T-helper 1 cell treated with Interleukin-12 subunit alpha and Interleukin-12 subunit beta and Interleukin-4 antibody, amounts not matched to agents 30 μg/mL and 1 μg/mL, for 36 hours (primary cell): ENCODE data around the gene SOX18.
A peak's percentile ranks its signal among the peaks of the same experiment; 100 is the strongest.

ENCODE experiments used
- H3K27ac Mint-ChIP-seq: one replicate; pipeline ENCODE4 v1.8.0; 2021; ENCODE audit warnings: mild to moderate bottlenecking, mixed read lengths
- H3K27me3 Mint-ChIP-seq: one replicate; pipeline ENCODE4 v1.8.0; 2021; ENCODE audit warnings: low read depth, mixed read lengths
- H3K36me3 Mint-ChIP-seq: one replicate; pipeline ENCODE4 v1.8.0; 2021; ENCODE audit warnings: low read depth, mixed read lengths
- H3K4me1 Mint-ChIP-seq: one replicate; pipeline ENCODE4 v1.8.0; 2021; ENCODE audit warnings: low read depth, mixed read lengths
- H3K4me3 Mint-ChIP-seq: one replicate; pipeline ENCODE4 v1.8.0; 2021; ENCODE audit warnings: mild to moderate bottlenecking, moderate library complexity, mixed read lengths
- H3K9me3 Mint-ChIP-seq: one replicate; pipeline ENCODE4 v1.8.0; 2021; ENCODE audit warnings: mixed read lengths

SOX18 gene

DNA sequence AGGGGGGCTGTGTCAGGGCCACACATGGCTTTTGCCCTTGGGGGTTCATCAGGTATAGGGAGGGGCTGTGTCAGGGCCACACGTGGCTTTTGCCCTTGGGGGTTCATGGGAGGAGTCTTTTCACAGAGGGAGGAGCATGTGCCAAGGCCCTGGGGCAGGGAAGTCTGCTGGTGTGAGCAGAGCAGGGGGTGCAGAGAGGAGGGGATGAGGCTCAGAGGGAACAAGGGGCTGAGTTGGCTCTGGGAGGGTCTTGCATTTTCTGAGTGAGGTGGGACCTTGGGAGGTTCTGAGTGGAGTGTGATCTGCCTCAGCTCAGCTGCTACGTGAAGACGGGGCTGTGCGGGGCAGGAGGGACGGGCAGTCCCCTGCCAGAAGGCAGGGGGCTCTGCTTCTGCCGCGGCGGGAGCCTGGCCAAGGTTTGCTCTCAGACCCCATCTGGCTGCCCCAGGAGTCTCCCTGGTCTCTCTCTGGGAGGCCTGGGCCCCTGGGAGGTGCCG, 6.0 kb upstream of the SOX18 start:
- no peaks in the 10 kb centered on the region for H3K36me3 Mint-ChIP-seq
- H3K27ac Mint-ChIP-seq: no peak overlapping the region
- peaks cover 12% of the 10 kb centered on the region for H3K27me3 Mint-ChIP-seq
- no peaks in the 10 kb centered on the region for H3K9me3 Mint-ChIP-seq
- H3K4me1 Mint-ChIP-seq: peaks cover 20% of the 10 kb centered on the region
- H3K4me3 Mint-ChIP-seq: no peak overlapping the region

DNA sequence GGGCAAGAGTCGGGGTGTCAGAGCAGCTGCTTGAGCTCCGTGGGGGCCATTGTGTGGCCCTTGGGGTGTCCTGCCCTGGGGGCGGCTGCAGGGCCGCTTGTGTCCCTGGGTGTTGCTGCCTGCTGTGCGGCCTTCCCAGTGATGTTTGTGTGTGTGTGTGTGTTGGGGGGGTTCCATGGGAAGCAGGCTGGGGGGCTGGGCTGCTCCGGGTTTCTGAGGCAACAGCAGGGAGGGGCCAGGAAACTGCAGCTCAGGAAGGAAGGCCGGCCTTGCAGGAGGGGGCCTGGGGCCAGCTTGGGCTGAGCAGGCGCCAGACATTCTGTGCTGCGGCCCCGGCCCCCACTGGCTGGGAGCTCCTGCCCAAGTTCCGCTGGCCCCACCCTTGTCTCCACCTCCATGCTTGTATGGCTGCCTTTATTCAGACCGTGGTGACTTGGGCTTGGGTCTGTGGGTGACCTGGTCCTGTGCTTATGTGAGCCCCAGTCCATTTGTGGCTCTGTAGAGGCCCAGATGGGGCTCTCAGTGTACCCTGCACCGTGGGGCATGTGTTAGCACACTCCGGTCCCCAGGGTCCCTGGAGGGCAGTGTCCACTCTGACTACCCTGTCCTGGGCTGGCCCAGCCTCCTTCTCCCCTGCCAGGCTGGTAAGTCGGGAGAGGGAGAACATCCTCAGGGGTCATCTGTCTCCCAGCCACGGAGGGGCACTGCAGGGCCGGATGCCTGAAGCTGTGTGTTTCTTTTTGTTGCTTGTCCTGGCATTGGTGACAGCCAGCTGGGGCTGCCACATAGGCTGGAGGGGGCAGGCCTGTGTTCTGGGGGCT, 4.6 kb upstream of the SOX18 start:
- Mint-ChIP-seq H3K9me3 (no peaks in the 10 kb centered on the region), H3K36me3 (no peaks in the 10 kb centered on the region), H3K27me3 (peaks cover 18% of the 10 kb centered on the region), H3K4me3 (no peak overlapping the region), H3K27ac (peak overlapping the region; percentile 23), H3K4me1 (peaks cover 18% of the 10 kb centered on the region)

DNA sequence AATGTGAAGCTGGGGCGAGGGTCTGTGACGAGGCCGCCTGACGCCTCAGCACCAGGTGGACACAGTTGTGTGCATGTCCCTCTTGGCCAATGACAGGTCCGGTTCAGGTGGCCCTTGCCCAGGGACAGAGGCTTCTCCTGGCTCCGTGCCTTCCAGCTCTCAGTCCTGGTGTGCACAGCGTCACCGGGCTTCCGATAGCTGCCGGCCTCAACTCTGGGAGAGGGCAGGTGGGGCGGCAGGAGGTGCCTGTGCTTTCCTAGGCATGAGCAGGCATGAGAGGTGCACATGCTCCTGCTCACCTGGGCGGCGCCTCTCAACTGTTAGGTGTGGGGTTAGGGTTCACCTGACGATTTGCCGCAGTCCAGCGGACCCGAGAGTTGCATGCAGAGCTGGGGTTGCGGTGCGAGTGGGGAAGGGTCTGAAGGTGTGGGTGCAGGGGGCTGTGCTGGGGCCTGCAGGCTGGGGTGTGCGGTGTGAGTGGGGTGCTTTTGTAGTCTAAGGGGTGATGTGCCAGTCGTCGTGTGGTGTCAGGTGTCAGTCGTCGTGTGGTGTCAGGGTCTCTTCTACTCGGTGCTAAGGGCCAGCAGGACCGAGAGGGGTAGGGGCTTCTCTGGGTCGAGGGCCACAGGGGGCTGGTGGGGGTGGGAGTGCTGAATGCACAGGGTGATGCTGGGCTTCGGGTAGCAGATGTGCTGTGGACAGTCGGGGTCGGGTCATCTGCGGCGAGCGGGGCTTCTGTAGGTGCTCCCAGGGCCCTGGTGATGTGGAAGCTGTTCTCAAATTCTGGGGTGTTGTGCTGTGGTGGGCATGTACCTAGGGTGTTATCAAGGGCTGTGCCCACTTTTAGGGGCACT, 3.8 kb upstream of the SOX18 start:
- Mint-ChIP-seq H3K27ac (peak overlapping the region; percentile 66), H3K27me3 (peaks cover 20% of the 10 kb centered on the region), H3K9me3 (no peaks in the 10 kb centered on the region), H3K36me3 (no peaks in the 10 kb centered on the region), H3K4me3 (no peak overlapping the region), H3K4me1 (peaks cover 14% of the 10 kb centered on the region)

GRCh38 chr20:64052326-64052722, 2.9 kb upstream of the SOX18 start:
- H3K4me3 Mint-ChIP-seq: no peak overlapping the region
- no peak overlapping the region for H3K27ac Mint-ChIP-seq
- no peaks in the 10 kb centered on the region for H3K9me3 Mint-ChIP-seq
- no peaks in the 10 kb centered on the region for H3K36me3 Mint-ChIP-seq
- peaks cover 26% of the 10 kb centered on the region for H3K27me3 Mint-ChIP-seq
- peaks cover 9% of the 10 kb centered on the region for H3K4me1 Mint-ChIP-seq

- peaks cover 7% of the 10 kb centered on the region for H3K4me1 Mint-ChIP-seq
- H3K27ac Mint-ChIP-seq: no peak overlapping the region
- peaks cover 32% of the 10 kb centered on the region for H3K27me3 Mint-ChIP-seq
- H3K9me3 Mint-ChIP-seq: no peaks in the 10 kb centered on the region
- H3K36me3 Mint-ChIP-seq: no peaks in the 10 kb centered on the region
- H3K4me3 Mint-ChIP-seq: no peak overlapping the region
Measured at GRCh38 chr20:64051561-64052325, 2.3 kb upstream of the SOX18 start.

- peaks cover 8% of the 10 kb centered on the region for H3K4me1 Mint-ChIP-seq
- no peaks in the 10 kb centered on the region for H3K36me3 Mint-ChIP-seq
- no peak overlapping the region for H3K27ac Mint-ChIP-seq
- no peaks in the 10 kb centered on the region for H3K9me3 Mint-ChIP-seq
- H3K27me3 Mint-ChIP-seq: peaks cover 39% of the 10 kb centered on the region
- H3K4me3 Mint-ChIP-seq: no peak overlapping the region
Measured at GRCh38 chr20:64051033-64051452, 1.6 kb upstream of the SOX18 start.

GRCh38 chr20:64050261-64051032, 1.0 kb upstream of the SOX18 start:
- H3K4me1 Mint-ChIP-seq: peaks cover 11% of the 10 kb centered on the region
- peak overlapping the region; percentile 25 for H3K4me3 Mint-ChIP-seq
- H3K27ac Mint-ChIP-seq: no peak overlapping the region
- peaks cover 43% of the 10 kb centered on the region for H3K27me3 Mint-ChIP-seq
- H3K36me3 Mint-ChIP-seq: no peaks in the 10 kb centered on the region
- H3K9me3 Mint-ChIP-seq: no peaks in the 10 kb centered on the region

GRCh38 chr20:64049878-64050260, 430 bp upstream of the SOX18 start:
- Mint-ChIP-seq H3K4me3 (no peak overlapping the region), H3K36me3 (no peaks in the 10 kb centered on the region), H3K27me3 (peaks cover 43% of the 10 kb centered on the region), H3K27ac (no peak overlapping the region), H3K9me3 (no peaks in the 10 kb centered on the region), H3K4me1 (peaks cover 7% of the 10 kb centered on the region)

DNA sequence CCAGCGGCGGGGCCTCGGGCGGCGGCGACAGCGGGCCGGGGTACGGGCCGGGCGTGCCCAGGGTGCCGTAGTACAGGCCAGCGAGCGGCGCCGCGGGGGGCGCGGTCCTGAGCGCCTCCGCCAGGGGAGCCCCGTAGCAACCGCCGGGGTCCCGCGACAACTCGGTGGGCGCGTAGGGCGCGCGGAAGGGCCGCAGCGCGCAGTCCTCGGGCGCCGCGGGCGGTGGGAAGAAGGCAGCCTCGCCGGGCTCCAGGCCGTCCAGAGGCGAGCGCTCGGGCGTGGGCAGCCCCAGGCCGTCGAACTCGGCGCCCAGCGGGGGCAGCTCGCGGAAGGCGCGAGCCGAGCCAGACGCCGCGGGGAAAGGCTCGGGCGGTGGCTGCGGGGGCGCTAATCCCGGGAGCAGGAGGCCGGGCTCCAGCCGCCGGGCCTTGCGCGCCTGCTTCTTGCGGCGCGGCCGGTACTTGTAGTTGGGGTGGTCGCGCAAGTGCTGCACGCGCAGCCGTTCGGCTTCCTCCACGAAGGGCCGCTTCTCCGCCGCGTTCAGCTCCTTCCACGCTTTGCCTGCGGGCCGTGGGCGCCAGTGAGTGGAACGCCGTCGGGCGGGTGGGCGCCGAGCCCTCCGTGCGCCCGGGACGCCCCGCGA, 916 bp downstream of the SOX18 start:
- H3K27ac Mint-ChIP-seq: no peak overlapping the region
- H3K36me3 Mint-ChIP-seq: no peaks in the 10 kb centered on the region
- H3K9me3 Mint-ChIP-seq: no peaks in the 10 kb centered on the region
- H3K27me3 Mint-ChIP-seq: peaks cover 43% of the 10 kb centered on the region
- H3K4me1 Mint-ChIP-seq: peaks cover 15% of the 10 kb centered on the region
- no peak overlapping the region for H3K4me3 Mint-ChIP-seq

DNA sequence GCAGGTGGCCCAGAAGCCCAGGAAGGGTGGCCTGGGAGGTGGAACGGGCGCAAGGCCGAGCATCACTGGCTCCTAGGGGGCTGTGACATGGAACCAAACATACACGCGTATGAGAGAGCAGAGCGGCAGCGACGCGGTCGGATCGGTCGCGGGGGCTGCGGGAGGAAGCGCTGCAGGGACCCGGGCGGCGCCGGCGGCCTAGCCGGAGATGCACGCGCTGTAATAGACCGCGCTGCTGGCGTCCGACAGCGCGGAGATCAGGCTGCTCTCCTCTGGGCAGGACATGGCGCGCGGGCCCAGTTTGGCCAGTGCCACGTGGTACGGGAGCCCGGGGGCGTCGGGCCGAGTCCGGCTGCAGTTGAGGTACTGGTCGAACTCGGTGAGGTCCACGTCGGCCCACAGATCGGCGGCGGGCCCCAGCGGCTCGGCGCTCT, 1.5 kb downstream of the SOX18 start:
- no peaks in the 10 kb centered on the region for H3K9me3 Mint-ChIP-seq
- no peaks in the 10 kb centered on the region for H3K36me3 Mint-ChIP-seq
- no peak overlapping the region for H3K27ac Mint-ChIP-seq
- no peak overlapping the region for H3K4me3 Mint-ChIP-seq
- peaks cover 43% of the 10 kb centered on the region for H3K27me3 Mint-ChIP-seq
- peaks cover 16% of the 10 kb centered on the region for H3K4me1 Mint-ChIP-seq

- peaks cover 43% of the 10 kb centered on the region for H3K27me3 Mint-ChIP-seq
- no peak overlapping the region for H3K4me3 Mint-ChIP-seq
- no peaks in the 10 kb centered on the region for H3K36me3 Mint-ChIP-seq
Measured at GRCh38 chr20:64047046-64047389, 2.4 kb downstream of the SOX18 start.

GRCh38 chr20:64045346-64046011, 4.0 kb downstream of the SOX18 start:
- no peaks in the 10 kb centered on the region for H3K9me3 Mint-ChIP-seq
- H3K27ac Mint-ChIP-seq: no peak overlapping the region
- H3K27me3 Mint-ChIP-seq: peaks cover 31% of the 10 kb centered on the region
- H3K4me3 Mint-ChIP-seq: no peak overlapping the region
- H3K36me3 Mint-ChIP-seq: no peaks in the 10 kb centered on the region
- H3K4me1 Mint-ChIP-seq: peaks cover 23% of the 10 kb centered on the region

More at GRCh38 chr20:64047046-64047389, 2.4 kb downstream of the SOX18 start:
- no peaks in the 10 kb centered on the region for H3K9me3 Mint-ChIP-seq
- H3K27ac Mint-ChIP-seq: no peak overlapping the region
- peaks cover 17% of the 10 kb centered on the region for H3K4me1 Mint-ChIP-seq
